NCI-H1417 treated with DMSO at 0.1 percent for 48 hours (cell line): ENCODE measurements around the gene C8A.

ENCODE experiments used
- DNase-seq: peaks from one replicate; lab custom pipeline; 2025; lab: John Stamatoyannopoulos, UW

The C8A gene

DNA sequence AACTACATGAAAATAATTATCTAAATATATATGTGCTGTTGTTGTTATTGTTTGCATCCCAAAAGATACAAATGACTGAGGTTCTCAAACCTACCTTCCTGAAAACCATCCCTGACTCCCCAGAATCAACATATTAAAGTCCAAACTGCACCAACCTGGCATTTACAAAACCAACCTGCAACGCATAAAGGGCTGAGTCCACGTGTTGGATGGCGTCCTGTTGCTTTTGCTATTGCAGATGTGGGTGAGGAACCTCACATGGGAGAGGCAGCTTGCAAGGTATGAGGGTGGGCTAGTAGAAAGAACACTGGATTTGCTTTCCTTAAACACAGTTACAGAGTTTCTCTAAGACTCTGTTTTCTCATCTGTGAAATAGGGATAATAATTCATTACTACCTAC, 112.8 kb downstream of the C8A start:
- no peak for DNase-seq
